Articular chondrocyte of knee joint (primary cell): ENCODE results near the gene APCDD1. TPM values are rescaled to one million over a fixed set of nuclear protein-coding genes. Genes with fewer than 3 reads are reported as not detected.

Experiments
- total RNA-seq: library from RNA; depleted of rRNA; stranded (reverse); fragments of >200 nt; gene quantifications from 2 replicates; pipeline ENCODE4 v1.2.3, GENCODE V29; 2012

Gene APCDD1
- 7.4 and 13.6 TPM in 2 replicates for total RNA-seq

GRCh38 chr18:10453806-10454680 is at the start of gene APCDD1:
TSS of gene APCDD1 (plus strand) at chr18:10454635. CDS start at chr18:10454982, 347 bp downstream.

GRCh38 chr18:10525697-10526560 is 71.5 kb downstream of the APCDD1 start, which contains the start of gene NAPG:
TSS of gene NAPG (plus strand) at chr18:10526027. CDS start at chr18:10526103, 76 bp downstream.

Other genes with a start within 250 kb of the APCDD1 start
- gene NAPG, start 71.4 kb downstream of the APCDD1 start, total RNA-seq = 78.0 and 82.0 TPM in 2 replicates